Right lobe of liver (tissue), 4 donors: ENCODE data around the gene EXOC2.

Source experiments
- CTCF ChIP-seq, 4 donors: fragments of 200-600 bp in 3 of 4; fragments of 450-650 bp in 1 of 4; IDR thresholded peaks; one replicate each; pipeline versions ENCODE4 v1.5.1 to v1.8.0; 2016 to 2022; ENCODE audit warnings: antibody characterized with exemption in 4 of 4, mild to moderate bottlenecking in 2 of 4
- POLR2A ChIP-seq: fragments of 450-650 bp; IDR thresholded peaks from one replicate; pipeline ENCODE4 v1.6.1; 2017; ENCODE audit warnings: antibody characterized with exemption, mild to moderate bottlenecking
- donor health status: DM: no; HTN: no; CAD: no.
- donor health status: DM: no; HTN: no; CAD: no.
- donor health status: DM: no; HTN: yes; CAD: no.

GRCh38 chr6:496649-497048 is 196.3 kb downstream of the EXOC2 start:
- TF ChIP-seq CTCF (IDR thresholded peaks at IDR 0.05) (no peak), POLR2A (no peak)
